ENCODE results near the gene CHAC2. TPM values are rescaled to one million over a fixed set of nuclear protein-coding genes. Genes with fewer than 3 reads are reported as not detected.

CHAC2 gene
- 11.3 to 18.0 TPM (median 12.9 TPM) in 5 replicates for total RNA-seq (2022; extraction: Qiagen RNA extraction)

GRCh38 chr2:53767405-53768241 is at the start of gene CHAC2:
CHAC2 (plus strand) TSS chr2:53767804; CDS start chr2:53767887, 83 bp downstream.

GRCh38 chr2:53786705-53787613 is 19.4 kb downstream of the CHAC2 start, which contains the start of the genes ASB3 and ERLEC1:
ASB3 (minus strand) TSS chr2:53786953; CDS start chr2:53765572, 21,381 bp downstream.
ERLEC1 (plus strand) TSS chr2:53787044; CDS start chr2:53787211, 167 bp downstream.

Other genes with a start within 250 kb of the CHAC2 start
- gene ASB3, start 19.1 kb downstream of the CHAC2 start, total RNA-seq (2022; extraction: Qiagen RNA extraction) = 8.7 to 12.7 TPM (median 11.1 TPM) in 5 replicates
- gene ERLEC1, start 19.2 kb downstream of the CHAC2 start, total RNA-seq (2022; extraction: Qiagen RNA extraction) = 50.3 to 71.3 TPM (median 60.2 TPM) in 5 replicates
- 1.5 to 2.3 TPM (median 1.8 TPM) in 5 replicates for gene GPR75, start 92.2 kb downstream of the CHAC2 start, total RNA-seq (2022; extraction: Qiagen RNA extraction)
- 43.4 to 57.2 TPM (median 46.7 TPM) in 5 replicates for gene PSME4, start 203.2 kb downstream of the CHAC2 start, total RNA-seq (2022; extraction: Qiagen RNA extraction)

Measured in A549 treated with Hydrocortisone at 1 μM for 4 hours (cell line).